HG02798 (cell line): ENCODE results near the gene TUBGCP4.
"Not testable (repeated sequence)": the region's sequence is repeated elsewhere in the genome, so short reads cannot be mapped to it uniquely, and the experiment has no call there.

ENCODE experiments used
- ATAC-seq: cut with Tn5 transposase; IDR thresholded peaks from one replicate; pipeline ENCODE4 v1.9.1; 2021; ENCODE audit warnings: mild to moderate bottlenecking; ENCODE audit not compliant: unreplicated experiment, poor library complexity

Gene TUBGCP4

DNA sequence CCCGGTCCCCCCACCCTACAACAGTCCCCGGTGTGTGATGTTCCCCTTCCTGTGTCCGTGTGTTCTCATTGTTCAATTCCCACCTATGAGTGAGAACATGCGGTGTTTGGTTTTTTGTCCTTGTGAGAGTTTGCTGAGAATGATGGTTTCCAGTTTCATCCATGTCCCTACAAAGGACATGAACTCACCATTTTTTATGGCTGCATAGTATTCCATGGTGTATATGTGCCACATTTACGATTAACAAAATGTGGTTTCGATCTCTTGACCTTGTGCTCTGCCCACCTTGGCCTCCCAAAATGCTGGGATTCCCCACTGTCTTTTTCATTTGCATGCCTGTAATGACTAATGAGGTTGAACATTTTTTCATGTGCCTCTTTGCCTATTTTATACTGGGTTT, 22.7 kb downstream of the TUBGCP4 start:
- ATAC-seq, result not testable (repeated sequence)

DNA sequence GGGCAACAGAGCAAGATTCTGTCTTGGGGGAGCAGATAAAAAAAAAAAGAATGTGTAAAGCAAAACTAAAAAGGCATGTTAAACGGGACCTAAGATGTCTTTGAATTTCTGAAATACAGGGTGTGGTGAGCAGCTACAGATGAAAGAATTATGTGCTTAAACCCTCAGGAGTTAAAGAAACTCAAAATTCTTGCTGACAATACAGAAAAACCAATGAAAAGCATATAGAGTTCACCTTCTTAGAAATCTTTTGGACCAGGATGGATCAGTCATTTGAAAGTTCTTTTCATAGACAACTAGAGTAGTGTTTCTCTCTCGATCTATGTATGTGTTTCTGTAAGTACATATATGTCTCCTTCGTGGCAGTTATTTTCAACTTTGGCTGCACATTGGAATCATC, 31.4 kb downstream of the TUBGCP4 start:
- ATAC-seq, result no peak

DNA sequence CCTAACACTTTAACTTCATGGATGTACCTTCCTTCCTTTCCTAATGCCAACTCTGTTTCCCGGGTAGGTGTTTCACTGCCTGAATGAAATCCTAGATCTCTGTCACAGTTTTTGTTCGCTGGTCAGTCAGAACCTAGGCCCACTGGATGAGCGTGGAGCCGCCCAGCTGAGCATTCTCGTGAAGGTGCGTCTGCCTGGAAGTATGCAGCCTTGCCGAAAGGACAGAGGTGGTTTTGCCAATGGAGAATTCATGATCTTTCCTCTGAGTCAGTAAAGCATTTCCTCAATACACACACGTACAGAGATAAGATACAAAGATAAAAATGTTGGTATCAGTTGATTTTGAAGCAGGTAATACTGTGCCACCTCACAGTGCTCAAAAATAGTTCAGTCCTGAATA, 32.7 kb downstream of the TUBGCP4 start:
- no peak for ATAC-seq

DNA sequence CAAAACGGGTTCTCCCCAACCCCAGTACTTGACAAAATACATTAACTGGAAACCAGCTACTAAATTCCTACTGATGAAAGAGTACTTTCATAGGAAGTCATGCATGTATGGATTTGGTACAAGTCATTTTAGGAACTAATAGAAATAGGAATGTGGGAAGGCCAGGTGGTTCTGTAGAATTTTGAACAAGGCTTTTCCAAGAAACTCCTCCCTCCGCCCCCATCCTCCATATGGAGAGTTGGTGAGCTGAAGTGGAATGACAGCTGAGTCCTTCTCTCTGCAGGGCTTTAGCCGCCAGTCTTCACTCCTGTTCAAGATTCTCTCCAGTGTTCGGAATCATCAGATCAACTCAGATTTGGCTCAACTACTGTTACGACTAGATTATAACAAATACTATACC, 33.2 kb downstream of the TUBGCP4 start:
- ATAC-seq, result no peak

DNA sequence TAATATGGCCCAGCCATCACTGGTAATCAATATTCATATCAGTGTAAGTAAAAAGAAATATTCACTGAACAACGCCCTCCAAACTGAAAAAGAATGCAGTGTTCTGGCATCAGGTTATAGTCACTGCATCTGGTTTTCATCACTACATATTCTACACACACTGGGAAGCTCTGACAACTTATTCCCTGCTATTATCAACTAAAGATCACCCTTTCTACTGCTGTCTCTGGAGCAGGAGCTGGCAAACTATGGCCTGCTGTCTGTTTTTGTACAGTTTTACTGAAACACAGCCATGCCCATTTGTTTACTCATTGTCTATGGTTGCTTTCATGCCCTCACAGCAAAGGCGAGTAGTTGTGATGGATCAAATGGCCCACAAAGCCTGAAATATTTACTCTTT, 35.3 kb downstream of the TUBGCP4 start:
- ATAC-seq, result no peak

DNA sequence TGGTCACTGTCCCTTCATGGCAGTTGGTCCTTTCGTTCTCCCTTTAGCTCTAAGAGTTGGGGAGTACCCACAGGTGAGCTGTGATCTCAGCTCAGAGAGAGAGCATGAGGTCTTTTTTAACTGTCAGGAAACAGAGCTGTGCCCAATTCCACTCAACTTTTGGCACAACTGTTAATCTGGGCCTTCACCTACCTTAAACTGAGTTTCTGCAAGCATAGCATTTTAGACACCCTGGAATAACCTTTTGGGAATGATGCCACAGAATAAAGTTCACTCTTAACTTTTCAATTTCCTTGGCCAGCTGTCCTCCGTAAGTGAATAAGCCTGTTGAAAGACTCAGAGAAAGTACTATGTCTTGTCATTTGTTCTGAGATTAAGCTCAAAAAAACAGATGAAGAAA, 35.9 kb downstream of the TUBGCP4 start:
- ATAC-seq, result no peak

DNA sequence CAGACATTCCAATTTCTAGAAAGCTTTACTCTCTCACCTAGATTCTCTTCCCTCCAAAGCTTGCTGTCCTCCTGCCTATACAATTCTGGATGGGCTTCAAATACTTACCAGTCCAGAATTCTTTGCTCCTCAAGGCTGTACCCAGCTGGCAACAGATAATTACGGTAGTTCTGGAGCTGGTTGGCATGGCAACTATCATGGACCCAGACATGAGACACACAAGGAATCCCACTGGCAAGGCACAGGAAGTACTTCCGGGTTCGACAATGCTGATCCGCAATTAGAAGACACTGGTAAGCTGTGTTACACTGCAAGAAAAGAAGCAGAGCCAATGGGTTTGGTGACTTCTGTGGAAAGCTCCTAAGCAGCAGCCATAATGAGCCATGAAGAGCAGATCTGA, 37.9 kb downstream of the TUBGCP4 start:
- no peak for ATAC-seq

DNA sequence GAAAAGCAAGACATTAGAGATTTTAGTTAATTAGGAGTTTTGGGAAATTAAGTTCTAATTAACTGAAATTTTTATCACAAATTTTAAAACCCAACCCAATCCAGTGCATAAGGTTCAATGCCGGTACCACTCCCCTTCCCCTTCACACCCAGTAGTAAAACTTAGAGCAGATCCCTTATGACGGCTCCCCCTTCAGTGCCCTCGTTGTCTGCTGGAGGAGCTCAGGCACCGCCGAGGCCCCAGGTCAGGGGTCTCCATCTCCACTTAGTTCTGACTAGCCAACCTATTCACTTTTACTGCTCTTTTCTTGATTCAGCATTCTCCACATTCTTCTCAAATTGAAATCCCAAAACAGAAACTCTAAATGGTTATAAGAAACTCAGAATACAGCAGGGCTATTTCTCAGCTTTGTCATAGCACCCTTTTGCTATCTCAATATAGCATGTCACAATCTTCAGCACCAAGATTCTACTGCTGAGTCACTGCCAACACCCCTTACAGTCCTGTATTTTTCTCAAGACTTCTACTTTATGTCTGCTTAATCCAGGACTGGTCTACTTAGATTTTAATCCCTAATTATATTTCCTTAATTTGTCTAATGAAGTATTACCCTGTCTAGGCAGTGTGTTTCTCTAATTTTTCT, 39.8 kb downstream of the TUBGCP4 start:
- ATAC-seq, result no peak

DNA sequence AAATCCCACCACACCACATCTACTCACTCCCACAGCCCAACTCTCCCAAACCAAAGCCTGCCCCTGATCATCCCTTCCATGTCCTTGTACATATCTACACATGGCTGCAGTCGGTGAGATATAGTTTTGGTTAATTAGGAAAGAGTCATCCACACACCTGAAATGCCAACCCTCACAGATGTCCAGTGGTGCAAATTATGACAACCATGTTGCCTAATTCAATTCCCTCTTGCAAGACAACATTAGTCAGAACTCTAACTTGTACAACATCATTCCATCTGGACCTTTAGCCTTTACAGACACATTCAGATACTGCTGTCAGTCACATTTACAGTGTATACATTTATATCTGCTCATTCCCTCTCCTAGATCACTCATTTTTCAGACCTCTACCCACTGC, 41.2 kb downstream of the TUBGCP4 start:
- ATAC-seq, result no peak

DNA sequence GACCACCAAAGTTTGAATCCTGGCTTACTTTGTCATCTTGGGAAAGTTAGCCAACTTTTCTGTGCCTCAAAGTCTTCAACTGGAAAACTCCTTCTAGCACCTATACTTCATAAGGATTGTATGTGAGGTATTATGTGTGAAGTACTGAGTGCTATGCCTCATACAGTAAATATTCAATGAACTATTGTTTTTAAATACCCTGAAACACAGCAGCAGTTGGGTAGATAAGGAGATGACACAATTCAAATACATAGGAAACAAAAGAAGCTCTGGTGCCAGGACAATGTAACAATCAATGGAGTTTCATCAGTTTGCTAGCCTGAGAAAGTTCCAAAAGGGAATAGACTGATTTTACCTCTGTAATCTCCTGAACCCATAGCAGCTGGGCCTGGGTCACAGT, 43.3 kb downstream of the TUBGCP4 start:
- no peak for ATAC-seq

DNA sequence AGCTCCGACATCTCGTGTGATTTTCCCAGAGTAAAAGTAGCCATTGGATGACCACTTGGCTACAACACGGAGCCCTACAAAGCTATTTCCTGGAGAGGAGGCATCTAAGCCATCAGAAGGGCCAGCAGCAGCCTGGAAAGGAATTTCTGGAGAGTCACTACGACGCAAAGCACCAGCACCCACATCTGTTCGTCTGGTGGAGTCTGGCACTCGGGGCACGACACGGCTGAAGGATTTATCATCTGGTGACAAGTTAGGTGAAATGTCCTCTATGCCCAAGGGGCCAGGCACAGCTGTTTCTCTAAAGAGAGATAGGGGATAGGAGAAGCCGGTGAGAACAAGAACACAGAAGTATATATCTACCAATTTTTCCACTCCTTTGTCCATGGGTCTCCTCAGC, 49.5 kb downstream of the TUBGCP4 start:
- no peak for ATAC-seq

DNA sequence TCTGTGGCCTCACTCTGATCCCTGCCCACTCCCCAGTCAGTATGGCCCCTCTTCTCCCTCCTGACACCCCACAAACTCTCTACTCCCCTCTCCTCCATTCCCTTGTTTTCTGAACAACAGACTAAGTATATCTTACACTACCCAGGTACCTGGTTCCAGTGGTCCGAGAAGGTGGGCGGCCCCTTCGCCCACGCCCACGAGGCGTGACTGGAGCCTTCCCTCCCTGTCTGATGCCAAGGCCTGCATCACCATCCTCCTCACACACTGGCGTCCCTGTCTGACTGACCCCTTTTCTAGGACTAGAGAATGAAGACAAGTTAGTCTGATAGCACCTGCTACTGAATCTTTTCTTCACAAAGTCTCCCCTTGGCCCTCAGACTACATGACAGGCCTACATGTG, 50.0 kb downstream of the TUBGCP4 start:
- no peak for ATAC-seq

DNA sequence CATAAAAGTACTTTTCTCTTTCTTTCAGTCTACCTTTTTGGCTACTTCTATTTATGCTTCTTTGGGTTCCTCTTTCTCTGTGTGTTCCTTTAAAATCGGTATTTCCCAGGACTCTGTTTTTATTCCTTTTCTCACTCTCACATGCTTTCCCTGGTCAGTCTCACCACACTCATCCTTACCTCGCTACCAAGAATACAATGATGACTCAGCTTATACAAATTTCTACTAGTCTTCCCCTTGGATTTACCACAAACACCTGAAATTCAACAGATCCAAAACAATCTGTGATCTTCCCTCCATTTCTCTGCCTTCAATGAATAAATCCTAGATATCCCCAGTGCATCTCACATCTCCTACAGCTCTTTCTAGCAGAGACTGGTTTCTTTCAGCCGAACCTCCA, 52.9 kb downstream of the TUBGCP4 start:
- no peak for ATAC-seq

DNA sequence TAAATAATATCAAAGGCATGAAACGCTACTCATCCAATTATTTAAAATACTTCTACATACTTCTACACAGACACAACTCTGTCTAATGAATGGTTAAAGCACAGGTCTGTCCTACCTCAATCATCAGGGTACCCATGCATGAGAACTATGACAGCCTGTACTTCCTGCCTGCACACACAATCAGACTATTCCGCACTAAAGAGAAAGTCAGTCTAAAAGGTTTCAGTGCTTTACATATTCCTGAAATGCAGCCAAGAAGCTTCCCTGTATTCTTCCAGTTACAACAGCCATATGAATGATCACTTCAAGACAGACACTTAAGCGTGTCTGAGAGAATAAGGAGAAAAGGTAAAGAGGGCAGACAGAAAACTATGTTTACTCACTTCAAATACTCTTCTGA, 58.8 kb downstream of the TUBGCP4 start:
- ATAC-seq, result no peak

DNA sequence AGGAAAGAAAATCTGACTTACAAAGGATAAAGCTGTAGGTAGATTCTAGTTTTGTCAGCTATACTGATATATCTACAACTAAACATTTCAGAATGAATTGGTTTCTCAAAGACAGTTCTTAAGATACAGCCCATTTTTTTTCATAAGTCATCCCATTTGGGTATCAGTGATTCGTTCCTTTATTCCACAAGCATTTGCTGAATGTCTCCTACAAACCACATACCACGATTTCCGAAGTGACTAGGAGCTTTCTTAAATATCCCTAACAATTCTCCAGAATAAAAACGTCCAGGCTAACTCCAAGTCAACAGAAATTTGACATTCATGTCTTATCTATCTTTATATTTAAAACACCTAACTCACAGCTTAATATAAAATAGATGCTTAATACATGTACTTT, 62.3 kb downstream of the TUBGCP4 start:
- no peak for ATAC-seq

DNA sequence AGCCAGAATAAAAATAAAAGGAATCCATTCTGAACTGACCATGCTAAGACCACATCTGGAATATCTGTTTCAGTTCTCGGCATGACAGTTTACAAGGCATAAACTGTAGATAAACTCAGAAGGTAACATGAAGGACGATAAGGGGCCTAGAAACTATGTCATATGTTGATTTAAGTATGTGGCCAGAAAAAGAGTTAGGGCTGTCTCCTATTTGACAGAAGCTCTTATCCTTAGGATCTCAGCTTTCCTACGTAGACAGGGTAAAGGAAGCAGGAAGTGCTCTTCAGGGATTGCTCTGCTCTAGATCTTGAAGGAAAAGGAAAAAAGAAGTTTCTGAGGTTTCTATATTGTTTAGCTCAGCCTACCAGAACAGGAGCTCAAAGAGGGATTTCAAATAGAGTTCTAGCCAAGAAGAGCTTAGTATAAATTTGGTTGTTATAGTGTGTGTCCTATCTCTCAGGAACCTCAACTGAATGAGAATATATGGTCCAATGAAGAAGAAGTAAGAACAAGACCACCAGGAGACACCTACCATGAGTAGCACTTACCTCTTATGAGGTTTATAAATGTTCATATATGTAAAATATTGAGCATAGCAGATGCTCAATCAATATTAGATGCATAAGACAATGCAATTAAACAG, 62.9 kb downstream of the TUBGCP4 start:
- no peak for ATAC-seq

DNA sequence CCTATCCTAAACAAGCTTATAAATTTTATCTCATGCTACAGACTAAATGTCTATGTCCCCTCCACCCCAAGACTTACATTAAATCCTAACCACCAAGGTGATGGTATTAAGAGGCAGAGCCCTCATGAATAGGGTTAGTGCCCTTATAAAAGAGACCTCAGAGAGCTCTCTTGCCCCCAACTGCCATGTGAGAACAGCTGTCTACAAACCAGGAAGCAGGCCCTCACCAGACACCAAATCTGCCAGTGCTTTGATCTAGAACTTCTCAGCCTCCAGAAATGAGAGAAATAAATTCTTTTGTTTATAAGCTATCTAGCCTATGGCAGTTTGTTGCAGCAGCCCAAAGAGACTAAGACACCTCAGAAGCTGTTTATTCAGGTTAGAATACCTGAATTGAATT, 63.5 kb downstream of the TUBGCP4 start:
- no peak for ATAC-seq

DNA sequence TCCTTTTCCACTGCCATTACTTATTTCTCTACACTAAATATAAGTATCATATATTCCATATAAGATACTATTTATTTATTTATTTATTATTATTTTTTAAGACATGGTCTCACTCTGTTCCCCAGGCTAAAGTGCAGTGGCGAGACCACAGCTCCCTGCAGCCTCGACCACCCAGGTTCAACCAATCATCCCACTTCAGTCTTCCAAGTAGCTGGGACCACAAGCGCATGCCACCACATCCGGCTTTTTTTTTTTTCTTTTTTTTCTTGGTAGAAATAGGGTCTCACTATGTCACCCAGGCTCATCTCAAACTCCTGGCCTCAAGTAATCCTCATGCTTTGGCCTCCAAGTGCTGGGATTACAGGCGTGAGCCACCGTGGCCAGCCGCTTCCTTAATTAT, 65.5 kb downstream of the TUBGCP4 start:
- ATAC-seq, result no peak

DNA sequence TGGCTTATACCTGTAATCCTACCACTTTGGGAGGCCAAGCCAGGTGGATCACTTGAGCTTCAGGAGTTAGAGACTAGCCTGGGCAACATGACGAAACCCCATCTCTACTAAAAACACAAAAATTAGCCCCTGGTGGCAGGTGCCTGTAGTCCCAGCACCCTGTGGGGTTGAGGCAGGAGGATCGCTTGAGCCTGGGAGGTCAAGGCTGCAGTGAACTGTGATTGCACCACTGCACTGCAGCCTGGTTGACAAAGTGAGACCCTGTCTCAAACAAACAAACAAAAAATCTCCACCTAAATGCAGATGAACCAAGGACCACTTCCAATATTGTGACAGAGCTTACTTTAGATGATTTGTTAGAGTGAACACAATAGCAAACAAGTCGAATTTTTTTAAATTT, 68.4 kb downstream of the TUBGCP4 start:
- ATAC-seq, result no peak

DNA sequence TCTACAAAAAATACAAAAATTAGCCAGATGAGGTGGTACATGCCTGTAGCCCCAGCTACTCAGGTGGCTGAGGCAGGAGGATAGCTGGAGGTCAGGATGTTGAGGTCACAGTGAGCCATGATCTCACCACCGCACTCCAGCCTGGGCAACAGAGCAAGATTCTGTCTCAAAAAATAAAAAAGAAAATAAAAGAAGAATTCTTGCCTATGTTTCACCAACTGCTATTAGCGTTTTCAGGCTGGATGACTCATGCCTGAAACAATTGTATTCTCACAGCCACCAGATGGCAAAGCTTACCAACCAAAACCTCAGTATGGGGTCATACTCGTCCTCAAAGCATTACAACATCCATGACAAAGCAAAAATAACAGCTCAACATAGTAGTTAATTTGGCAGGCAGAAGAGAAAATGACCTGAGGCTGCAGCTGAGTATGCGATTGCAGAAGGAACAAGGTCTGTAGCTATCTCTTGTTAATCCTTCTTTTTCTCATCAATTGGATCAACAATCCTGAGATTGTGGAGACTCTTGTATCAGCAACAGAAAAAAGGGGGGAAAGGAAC, 69.9 kb downstream of the TUBGCP4 start:
- ATAC-seq, result peak; percentile 60

DNA sequence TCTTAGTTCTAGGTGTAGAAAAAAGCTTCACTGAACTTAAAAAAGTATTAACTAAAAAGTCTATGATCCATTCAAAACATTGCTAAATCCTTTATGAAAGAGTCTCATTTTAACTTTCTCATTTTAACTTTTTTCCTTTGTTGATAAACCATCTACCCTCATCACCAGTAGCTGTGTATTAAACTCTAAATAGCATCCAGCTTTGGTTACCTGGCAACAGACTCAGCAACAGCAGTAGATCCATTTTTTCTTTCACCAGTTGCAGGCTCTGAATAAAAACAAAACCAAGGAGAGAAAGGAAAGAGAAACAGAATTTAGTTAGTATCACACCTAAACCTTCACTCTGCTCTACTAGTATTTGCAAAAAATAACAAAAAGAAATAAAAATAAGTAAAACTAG, 70.4 kb downstream of the TUBGCP4 start:
- ATAC-seq, result no peak

DNA sequence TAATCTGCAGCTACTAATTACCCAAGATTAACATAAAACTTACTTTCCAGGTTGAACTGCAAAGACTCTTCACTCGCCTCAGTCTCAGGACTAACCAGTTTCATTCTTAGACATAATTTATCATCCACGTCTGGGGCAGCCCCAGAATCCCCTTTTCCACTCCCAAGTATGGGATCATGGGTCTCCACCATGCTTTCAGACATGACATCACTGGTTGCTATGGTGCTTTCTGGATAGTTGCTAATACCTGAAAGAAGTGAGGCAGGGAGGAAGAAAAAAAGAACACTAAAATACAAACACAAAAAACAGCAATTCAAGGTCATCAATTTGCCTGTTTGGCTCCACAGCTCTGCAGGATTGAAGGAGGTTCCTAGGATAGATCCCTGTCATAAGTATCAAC, 75.4 kb downstream of the TUBGCP4 start:
- no peak for ATAC-seq
